HG02610 (cell line): Measurements from ENCODE around the gene FADD.
"Not testable (repeated sequence)": the region's sequence is repeated elsewhere in the genome, so short reads cannot be mapped to it uniquely, and the experiment has no call there.

Source experiments
- ATAC-seq: cut with Tn5 transposase; IDR thresholded peaks from one replicate; pipeline ENCODE4 v1.9.1; 2021; ENCODE audit warnings: mild to moderate bottlenecking, moderate library complexity; ENCODE audit not compliant: unreplicated experiment

FADD gene

DNA sequence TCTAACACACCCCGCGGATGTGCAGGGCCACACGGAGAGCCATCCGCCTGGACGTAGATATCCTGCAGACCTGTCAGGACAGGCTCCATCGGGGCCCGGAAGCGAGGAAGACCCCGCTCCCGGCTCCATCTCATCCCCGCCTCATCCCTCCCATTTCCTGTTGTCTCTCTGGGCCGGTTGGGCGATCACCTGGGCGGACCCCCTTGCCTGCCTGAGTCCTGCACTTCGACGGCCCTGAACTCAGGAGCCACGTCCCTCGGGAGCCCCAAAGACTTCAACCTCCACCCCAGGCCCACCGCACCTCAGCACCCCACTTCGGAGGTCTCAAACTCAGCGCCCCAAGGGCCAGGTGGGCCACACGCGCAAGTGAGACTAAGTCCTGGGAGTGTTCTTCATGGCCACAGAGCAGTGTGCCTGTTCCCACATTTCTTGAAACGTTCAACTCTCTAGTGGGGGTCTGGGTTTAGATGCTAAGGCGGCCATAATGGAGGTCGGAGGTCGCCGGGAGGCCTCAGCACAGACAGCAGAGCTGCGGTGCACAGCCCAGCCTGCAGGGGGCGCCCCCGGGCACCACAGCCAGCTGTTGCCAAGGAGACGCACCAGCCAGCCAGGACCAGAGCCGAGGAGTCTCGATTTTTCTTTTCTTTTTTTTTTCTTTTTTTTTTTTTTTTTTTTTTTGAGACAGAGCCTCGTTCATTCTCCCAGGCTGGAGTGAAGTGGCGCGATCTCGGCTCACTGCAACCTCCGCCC, 26.0 kb upstream of the FADD start:
- ATAC-seq: no peak

DNA sequence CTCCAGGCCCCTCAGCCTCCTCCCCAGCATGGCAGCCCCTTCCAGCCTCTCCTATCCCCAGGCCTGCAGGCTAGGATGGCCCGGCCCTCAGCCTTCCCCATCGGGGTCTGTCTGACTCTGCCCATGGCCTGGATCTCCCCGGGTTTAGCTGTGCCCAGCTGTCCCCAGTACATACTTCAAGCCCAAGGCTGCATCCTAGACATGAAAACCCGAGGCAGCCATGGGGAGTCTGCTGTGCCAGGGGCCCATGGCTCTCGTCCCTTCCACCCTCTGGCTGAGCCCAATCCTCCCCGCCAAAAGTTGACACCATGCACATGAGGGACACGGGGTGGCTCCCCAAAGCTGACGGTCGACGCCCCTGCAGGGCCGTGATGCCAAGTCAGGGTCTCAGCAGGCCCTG, 22.2 kb upstream of the FADD start:
- ATAC-seq: no peak

DNA sequence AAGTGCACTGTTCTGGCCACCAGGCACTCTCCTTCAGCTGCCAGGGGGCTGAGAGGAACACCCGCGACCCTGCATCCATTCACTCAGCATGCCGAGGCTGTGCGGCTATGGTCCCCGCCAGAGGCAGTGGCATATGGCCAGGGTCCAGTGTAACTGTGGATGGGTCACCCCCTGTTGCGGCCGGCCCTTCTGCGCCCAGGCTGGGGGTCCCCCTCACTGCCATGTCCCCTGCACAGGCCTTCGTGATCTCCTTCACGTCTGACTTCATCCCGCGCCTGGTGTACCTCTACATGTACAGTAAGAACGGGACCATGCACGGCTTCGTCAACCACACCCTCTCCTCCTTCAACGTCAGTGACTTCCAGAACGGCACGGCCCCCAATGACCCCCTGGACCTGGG, 20.8 kb upstream of the FADD start:
- no peak for ATAC-seq

DNA sequence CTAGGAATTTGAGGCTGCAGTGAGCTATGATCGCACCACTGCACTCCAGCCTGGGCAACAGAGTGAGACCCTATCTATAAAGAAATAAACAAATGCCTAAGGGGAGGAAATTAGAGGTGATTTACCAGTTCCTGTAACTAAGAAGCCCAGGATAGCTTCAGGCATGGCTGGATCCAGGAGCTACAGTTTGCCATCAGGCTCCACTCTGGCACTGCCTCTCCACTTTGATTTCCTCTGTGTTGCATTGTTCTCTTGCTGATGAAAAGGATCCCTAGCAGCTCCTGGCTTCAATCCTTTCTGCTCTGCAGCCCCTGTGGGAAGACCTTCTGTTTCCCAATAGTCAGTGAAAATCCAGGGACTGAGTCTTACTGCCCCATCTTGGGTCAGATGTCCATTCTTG, 20.1 kb upstream of the FADD start:
- ATAC-seq: no peak

DNA sequence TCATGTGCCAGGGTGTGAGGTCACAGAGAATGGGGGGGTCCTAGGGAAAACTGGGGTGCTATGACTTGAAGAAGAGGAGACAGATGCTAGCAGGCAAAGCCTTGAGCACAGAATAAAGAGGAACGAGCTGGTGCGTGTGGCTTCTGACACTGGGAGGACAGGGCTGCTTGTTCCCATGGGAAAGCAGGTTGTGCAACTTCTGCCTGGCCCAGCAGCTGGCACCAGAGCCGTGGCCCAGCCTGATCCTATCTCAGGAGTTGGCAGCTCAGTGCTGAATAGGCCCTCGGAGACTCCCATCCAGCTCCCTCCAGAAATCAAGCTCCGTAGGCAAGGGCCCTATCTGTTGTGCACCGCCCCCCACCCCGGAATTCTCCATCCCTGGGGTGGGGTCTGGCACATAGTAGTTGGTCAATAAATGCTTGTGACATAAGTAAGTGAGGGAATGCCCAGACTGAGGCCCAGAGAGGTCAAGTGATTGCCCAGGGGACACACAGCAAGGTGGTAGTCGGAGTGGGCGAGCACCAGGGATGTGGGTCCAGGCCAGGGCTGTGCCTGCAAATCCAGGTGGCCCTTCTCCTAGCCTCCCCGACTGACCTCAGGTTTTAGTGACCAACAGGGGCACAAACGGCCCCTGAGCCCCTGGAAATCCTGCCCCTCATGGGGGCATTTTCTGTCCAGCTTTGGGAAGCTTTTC, 19.5 kb upstream of the FADD start:
- ATAC-seq: no peak

DNA sequence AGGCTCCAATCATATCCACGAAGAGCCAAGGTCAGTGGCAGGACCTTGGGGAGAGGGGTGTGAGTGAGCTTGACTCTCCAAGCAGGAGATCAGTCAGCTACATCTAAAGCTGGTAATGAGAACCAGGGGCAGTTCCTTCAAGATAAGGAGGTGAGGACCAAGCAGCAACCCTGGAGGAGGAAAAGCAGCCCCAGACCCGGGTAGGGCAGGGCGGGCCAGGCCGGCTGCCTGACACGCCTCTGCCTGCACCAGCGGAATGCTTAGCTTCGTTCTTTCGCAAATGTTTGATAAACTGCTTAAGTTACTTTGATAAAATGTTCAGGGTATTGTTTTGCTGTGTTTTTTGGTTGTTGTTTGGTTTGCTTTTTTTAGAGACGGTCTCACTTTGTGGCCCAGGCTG, 18.7 kb upstream of the FADD start:
- no peak for ATAC-seq

DNA sequence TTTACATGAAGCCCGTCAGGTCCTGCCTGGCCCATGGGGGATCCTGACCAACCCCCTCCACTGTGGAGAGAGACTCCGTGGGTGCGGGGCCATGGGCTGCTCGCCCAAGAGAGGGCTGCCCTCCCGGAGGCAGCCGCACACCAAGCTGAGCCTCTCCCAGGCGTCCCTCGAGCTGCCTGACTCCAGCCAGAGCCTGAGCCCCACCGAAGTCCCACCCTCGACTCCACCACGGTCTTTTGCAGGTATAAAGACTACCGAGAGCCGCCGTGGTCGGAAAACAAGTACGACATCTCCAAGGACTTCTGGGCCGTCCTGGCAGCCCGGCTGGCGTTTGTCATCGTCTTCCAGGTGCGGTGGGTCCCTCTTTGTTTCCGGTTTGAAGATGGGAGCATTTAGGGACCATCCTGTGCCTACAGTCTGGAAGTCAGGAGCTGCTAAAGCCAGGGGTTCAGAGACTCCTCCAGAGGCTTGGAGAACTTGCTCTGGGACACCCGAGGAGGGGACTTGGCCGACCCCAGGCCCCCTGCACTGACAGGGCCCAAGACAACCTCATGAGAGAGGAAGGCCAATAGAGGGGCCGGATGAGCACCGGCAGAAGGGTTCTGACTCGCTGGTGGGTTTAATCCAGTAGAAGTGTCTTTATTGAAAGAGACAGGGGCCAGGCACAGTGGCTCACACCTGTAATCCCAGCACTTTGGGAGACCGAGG, 17.6 kb upstream of the FADD start:
- no peak for ATAC-seq

DNA sequence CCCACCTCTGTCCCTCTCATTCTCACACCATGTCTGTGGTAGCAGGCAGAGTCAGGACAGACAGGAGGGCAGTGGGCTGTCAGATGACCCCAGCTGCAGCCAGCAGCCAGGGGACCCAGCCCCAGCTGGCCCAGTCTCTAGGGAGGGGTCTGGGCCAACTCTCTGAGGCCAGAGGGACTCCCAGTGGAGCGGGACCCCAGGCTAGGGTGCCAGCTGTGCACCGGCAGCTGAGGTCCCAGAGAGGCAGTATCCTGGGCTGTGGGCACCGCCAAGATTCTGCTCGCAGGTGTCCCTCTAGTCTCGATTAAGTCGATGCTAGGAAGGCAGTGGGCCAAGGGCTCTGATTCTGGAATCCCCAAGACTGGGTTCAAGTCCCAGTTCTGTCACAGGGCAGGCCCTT, 16.7 kb upstream of the FADD start:
- no peak for ATAC-seq

DNA sequence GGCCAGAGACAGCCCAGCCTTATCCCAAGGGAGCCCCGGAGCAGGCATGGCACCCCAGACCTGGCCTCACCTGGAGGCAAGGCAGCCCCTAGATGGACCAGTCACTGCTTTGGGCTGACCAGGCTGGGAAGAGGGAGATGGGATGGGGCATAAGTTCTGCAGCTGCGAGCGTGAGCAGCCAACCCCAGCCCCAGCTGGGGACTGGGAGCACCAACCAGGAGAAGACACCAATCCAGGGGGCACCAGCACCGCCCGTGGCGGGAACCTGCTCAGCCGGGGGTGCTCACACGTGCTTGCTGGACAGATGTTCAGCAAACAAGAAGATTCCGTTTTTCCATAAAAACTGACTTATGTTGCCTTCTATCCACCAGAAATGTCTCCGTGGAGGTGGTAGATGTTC, 16.2 kb upstream of the FADD start:
- ATAC-seq: no peak

DNA sequence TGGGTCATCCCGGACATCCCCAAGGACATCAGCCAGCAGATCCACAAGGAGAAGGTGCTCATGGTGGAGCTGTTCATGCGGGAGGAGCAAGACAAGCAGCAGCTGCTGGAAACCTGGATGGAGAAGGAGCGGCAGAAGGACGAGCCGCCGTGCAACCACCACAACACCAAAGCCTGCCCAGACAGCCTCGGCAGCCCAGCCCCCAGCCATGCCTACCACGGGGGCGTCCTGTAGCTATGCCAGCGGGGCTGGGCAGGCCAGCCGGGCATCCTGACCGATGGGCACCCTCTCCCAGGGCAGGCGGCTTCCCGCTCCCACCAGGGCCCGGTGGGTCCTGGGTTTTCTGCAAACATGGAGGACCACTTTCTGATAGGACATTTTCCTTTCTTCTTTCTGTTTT, 15.3 kb upstream of the FADD start:
- ATAC-seq: no peak

DNA sequence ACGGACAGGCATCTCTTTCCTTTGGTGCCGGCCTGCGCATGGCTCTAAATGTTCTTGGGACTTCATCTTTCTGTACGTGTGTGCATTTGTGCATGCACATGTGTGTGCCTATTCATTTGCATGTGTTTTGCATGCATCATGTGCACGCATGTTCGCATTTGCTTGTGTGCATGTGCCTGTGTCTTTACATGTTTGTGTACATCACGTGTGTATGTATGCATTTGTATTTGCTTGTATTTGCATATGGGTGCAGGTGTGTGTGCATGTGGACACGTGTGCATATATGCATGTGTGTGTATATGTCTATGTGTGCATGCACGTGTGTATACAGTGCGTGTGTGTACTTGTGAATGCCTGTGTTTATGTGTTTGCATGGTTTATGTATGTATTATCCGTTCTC, 13.5 kb upstream of the FADD start:
- no peak for ATAC-seq

DNA sequence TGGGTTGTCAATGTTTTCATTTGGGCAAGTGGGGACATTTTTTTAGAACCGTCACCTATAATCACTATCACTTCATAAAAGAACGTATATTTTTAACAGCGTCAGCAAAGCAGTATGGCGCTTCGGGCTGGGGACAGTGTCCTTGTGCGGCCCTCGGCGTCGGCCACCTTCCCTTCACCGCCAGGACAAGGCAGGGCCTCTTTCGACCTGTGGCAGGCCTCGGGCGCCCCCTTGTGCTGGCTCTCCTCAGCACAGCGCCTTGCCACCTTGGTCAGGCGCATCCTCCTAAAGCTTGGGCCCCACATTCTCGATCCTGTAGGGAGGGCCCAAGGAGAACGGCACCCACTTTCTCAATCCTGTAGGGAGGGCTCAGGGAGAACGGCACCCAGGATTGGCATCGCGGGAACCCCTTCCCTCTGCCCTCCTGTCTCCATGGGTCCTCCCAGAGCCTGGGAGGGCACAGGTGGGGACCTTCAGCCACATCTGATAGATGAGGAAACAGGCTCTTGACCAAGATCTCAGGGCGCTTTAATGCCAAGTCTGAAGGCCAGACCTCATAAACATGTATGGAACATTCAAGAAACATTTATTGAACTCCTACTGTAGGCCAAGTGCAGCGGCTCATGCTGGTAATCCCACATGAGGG, 11.5 kb upstream of the FADD start:
- ATAC-seq: no peak

DNA sequence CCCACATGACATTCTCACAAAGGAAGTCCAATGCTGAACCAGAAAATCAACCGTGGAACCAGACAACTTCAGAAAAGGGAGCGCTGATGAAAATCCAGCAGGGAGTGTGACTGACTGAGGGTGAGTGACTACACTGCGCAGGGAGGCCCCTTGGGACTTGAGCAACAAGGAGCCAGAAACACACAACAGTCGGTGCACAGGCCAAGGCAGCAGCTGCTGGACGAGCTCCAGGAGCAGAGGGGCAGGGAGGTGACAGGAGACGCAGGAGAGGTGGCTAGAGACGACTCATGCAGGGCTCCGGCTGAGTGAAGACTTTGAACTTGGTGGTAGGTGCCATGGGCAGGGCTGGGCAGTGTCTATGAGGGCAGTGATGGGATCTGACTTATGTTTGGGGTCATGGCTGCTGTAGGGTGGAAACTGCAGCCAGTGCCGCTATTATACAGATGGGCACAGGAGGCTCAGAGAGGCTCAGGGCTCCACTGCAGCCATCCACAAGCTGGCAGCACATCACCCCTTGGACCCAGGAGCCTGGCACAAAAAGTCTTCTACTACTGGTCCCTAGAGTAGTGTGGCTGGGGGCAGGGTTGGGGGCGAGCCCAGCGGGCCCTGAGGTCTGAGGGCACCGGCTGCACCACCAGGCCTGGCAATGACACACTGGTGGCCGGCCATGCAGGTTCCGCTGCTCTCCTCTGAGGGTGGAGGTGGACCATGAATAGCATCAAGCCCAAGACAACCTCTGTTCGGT, 10.3 kb upstream of the FADD start:
- ATAC-seq: no peak

DNA sequence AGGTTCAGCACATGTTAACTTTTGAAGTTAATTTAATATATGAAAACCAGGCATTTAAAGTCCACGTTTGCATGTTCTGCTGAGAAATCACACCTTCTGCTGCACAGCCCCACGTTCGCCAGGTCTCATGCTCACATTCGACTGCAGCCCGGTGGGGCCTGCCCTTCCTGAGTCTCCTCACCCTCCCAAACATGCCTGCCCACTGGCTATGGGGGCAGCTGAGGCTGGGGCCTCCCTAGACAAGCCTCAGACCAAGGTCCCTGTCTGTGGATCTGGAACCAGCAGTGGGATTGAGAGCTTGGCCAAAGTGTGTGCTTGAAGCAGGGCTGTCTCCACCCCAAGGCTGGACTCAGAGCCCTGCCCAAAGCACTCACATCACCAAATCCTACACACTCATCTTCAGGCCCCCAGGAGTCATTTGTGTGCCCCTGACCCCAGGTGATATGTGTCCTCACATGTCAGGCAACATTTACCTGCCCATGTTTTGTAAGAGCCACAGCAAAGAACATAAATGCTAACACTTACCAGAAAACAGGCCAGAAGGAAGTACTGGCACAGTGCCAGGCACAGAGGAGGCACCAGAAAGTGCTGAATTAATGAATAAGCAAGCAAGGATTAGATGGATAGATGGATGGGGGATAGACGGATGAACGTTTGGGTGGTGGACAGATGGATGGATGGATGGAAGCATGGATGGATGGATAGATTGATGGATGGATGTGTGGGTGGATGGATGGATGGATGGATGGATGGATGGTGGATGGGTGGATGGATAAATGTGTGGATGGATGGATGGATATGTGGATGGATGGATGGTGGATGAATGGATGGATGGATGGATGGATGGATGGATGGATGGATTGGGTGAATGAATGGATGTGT, 9.4 kb upstream of the FADD start:
- ATAC-seq: no peak

DNA sequence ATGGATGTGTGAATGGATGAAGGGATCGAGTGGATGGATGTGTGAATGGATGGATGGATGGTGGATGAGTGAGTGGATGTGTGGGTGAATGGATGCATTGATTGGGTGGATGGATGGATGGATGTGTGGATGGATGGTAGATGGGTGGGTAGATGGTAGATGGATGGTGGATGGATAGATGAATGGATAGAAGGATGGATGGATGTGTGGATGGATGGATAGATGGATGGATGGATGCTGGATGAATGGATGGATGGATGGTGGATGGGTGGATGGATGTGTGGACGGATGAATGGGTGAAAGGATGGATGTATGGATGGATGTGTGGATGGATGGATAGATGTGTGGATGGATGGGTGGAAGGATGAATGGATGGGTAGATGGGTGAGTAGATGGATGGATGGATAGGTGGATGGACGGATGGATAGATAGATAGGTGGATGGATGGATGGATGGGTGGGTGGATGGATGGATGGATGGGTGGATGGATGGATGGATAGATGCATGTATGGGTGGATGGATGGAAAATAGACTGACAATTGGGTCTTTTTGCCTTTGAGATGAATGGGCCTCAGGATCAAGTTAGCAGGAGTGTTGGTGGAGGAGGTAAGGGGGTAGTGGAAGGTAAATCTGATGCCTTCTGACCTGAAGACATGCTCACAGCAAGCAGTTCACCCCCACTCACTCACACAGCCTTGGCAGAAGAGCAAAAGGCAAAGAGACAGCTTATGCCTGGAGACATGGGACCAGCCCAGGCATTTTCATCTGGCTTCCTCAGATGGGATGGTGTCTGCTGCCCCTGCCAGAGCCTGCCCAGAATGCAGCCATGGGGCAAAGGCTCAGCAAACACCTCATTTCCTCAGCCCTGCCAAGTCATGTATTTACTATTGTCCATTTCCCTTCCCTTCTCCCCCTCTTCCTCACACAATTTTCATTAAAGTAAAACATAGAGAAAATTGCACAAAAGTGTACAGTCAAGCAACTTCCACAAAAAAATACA, 8.0 kb upstream of the FADD start:
- no peak for ATAC-seq

DNA sequence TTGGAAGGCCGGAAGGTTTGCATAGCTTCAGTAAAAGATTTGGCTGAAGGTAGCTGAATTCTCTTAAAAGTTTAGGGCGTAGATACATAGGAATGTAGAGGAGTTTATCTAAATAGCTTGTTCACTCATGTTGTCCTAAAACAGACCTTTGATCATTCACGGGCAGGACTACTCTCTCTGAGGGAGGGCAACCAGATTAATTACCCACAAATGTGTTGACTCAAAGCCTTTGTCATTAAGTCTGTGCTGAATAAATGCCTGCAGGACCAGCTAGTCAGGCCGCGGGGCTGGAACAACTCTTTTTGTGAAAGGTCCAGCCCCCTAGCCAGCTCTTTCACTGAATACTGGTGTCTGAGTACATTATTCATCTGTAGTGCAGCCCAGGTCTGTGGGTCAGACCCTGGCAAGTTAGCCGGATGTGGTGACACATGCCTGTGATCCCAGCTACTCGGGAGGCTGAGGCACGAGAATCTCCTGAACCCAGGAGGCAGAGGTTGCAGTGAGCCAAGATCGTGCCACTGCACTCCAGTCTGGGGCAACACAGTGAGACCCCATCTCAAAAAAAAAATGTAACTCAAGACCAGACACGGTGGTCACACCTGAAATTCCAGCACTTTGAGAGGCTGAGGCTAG, 2.8 kb upstream of the FADD start:
- no peak for ATAC-seq

DNA sequence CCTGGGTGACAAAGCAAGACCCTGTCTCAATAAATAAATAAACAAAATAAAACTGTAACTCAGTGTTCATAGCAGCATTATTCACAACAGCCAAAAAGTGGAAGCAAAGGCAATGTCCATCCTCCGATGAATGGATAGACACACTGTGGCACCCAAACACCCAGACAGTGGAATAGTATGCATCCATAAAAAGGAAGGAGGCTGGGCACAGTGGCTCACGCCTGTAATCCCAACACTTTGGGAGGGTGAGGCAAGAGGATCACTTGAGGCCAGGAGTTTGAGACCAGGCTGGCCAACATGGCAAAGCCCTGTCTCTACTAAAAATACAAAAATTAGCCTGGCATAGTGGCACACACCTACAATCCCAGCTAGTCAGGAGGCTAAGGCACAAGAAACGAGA, 2.0 kb upstream of the FADD start:
- not testable (repeated sequence) for ATAC-seq
